Type B pancreatic cell (in vitro differentiated cells): ENCODE data around the gene CD93. TPM values are rescaled to one million over a fixed set of nuclear protein-coding genes. Genes with fewer than 3 reads are reported as not detected.

ENCODE experiments used
- DNase-seq: peaks from one replicate; pipeline ENCODE4 v3.0.0; 2021; ENCODE audit warnings: mixed read lengths; ENCODE audit not compliant: unreplicated experiment; ENCODE audit errors: extremely low spot score
- H3K27ac Mint-ChIP-seq: 2 replicates; pipeline ENCODE4 v1.8.0; 2021; ENCODE audit warnings: mild to moderate bottlenecking, mixed read lengths
- H3K27me3 Mint-ChIP-seq: 2 replicates; pipeline ENCODE4 v1.8.0; 2021; ENCODE audit warnings: mixed read lengths
- H3K36me3 Mint-ChIP-seq: 2 replicates; pipeline ENCODE4 v1.8.0; 2021; ENCODE audit warnings: mixed read lengths
- H3K4me1 Mint-ChIP-seq: one replicate; pipeline ENCODE4 v1.8.0; 2021; ENCODE audit warnings: mixed read lengths; ENCODE audit not compliant: unreplicated experiment
- H3K4me3 Mint-ChIP-seq: 2 replicates; pipeline ENCODE4 v1.8.0; 2021; ENCODE audit warnings: mild to moderate bottlenecking, mixed read lengths
- H3K9me3 Mint-ChIP-seq: 2 replicates; pipeline ENCODE4 v1.8.0; 2021; ENCODE audit warnings: mixed read lengths
- CTCF ChIP-seq: fragments of 200-600 bp; sonication (generic); conservative IDR thresholded peaks from 2 replicates; pipeline ENCODE4 v1.5.0; 2021; ENCODE audit warnings: antibody characterized with exemption, mild to moderate bottlenecking
- total RNA-seq: library from RNA; stranded (reverse); gene quantifications from 2 replicates; pipeline ENCODE4 v1.2.1, GENCODE V29; 2021; ENCODE audit warnings: low replicate concordance

CD93 gene
- total RNA-seq, 1 donor from 2014 or later = 0.05 TPM

- Mint-ChIP-seq H3K27ac (no peak overlapping the region), H3K4me3 (no peak overlapping the region), H3K36me3 (no peaks in the 10 kb centered on the region), H3K9me3 (peaks cover 3% of the 10 kb centered on the region), H3K4me1 (no peaks in the 10 kb centered on the region), H3K27me3 (no peaks in the 10 kb centered on the region)
- DNase-seq = no peak
- no peak for TF ChIP-seq CTCF
These were observed 44.6 kb upstream of the CD93 start for GRCh38 chr20:23130622-23131140.

- no peak for TF ChIP-seq CTCF
- H3K9me3 Mint-ChIP-seq = peaks cover 3% of the 10 kb centered on the region
- no peak overlapping the region for H3K27ac Mint-ChIP-seq
- no peak overlapping the region for H3K4me3 Mint-ChIP-seq
- no peaks in the 10 kb centered on the region for H3K36me3 Mint-ChIP-seq
- no peak for DNase-seq
- H3K27me3 Mint-ChIP-seq = no peaks in the 10 kb centered on the region
- peaks cover 6% of the 10 kb centered on the region for H3K4me1 Mint-ChIP-seq
These were observed 43.9 kb upstream of the CD93 start for GRCh38 chr20:23129891-23130621.

- DNase-seq = no peak
- Mint-ChIP-seq H3K27me3 (no peaks in the 10 kb centered on the region), H3K4me3 (no peak overlapping the region), H3K36me3 (no peaks in the 10 kb centered on the region), H3K9me3 (peaks cover 3% of the 10 kb centered on the region), H3K27ac (no peak overlapping the region), H3K4me1 (peaks cover 13% of the 10 kb centered on the region)
- TF ChIP-seq CTCF = no peak
These were observed 43.1 kb upstream of the CD93 start for GRCh38 chr20:23129266-23129665.

- peaks cover 13% of the 10 kb centered on the region for H3K4me1 Mint-ChIP-seq
- no peaks in the 10 kb centered on the region for H3K36me3 Mint-ChIP-seq
- H3K27me3 Mint-ChIP-seq = no peaks in the 10 kb centered on the region
- peaks cover under 1% of the 10 kb centered on the region for H3K9me3 Mint-ChIP-seq
- no peak overlapping the region for H3K4me3 Mint-ChIP-seq
- no peak overlapping the region for H3K27ac Mint-ChIP-seq
- no peak for DNase-seq
- TF ChIP-seq CTCF = no peak
These were observed 42.5 kb upstream of the CD93 start for GRCh38 chr20:23128461-23129125.

GRCh38 chr20:23127506-23128279 is 41.6 kb upstream of the CD93 start:
- Mint-ChIP-seq H3K9me3 (no peaks in the 10 kb centered on the region), H3K4me1 (peaks cover 13% of the 10 kb centered on the region), H3K27me3 (no peaks in the 10 kb centered on the region), H3K27ac (no peak overlapping the region), H3K4me3 (no peak overlapping the region), H3K36me3 (no peaks in the 10 kb centered on the region)
- DNase-seq = no peak
- no peak for TF ChIP-seq CTCF
